ENCODE measurements around the gene B9D1. TPM values are rescaled to one million over a fixed set of nuclear protein-coding genes. Genes with fewer than 3 reads are reported as not detected.

The B9D1 gene
- total and polyA plus RNA-seq, 2 of the 13 experiments (the other 11 are each of a cell fraction or from before 2014, with no cell fraction given) = 27.7 to 31.1 TPM

DNA sequence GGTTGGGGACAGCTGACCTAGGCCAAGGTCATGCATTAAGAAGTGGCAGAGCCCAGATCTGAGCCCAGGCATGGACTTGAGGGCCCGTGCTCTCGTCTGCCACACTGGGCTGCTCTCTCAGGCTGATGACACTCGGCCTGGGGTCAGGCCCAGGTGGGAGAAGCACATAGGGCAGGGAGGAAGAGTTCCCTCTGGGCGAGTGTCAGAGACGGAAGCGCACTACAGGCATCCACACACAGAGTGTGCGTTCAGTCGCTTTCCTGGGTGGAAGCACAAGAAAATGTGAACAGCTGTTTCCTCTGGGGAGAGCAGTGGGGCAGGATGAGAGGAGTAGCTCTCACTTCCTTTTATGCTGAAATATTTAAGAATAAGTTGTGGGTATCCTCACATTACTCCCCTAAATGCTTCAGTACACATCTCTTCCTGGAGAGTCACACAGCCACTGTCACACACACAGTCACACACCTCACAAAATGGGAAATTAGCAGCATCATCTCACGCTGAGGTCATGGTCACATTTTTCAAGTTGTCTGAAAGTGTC lies 59.7 kb downstream of the B9D1 start:
- H2AFZ ChIP-seq (ENCODE audit: low read length) = no peak overlapping the region
- H3K9ac ChIP-seq (ENCODE audit: insufficient read depth, low read depth, low read length) = no peak overlapping the region
- H3K4me2 ChIP-seq (ENCODE audit: low read depth, low read length) = no peak overlapping the region
- no peaks in the 10 kb centered on the region for H3K27me3 ChIP-seq (ENCODE audit: control insufficient read depth in 1 of 2, insufficient read depth in 2 of 2, low read length in 2 of 2)
- ChIA-PET CTCF (ENCODE audit: low intra/inter-chr PET ratio, low total read pairs) (no interaction called here), POLR2A (interaction anchor here (0.6 kb wide), 1 partner anchor 25 kb away, joined by 3 read pairs; no protein-coding TSS in a partner anchor)
- FAIRE-seq = no peak
- no peak overlapping the region for H3K4me3 ChIP-seq (replicated peaks in 1 of 3; ENCODE audit: insufficient read depth in 1 of 3, low read depth in 2 of 3, low read length in 3 of 3)
- intact Hi-C loops (cut with micrococcal nuclease; ENCODE audit: unreplicated experiment) = no loop called here
- no peak overlapping the region for H3K27ac ChIP-seq (ENCODE audit: extremely low read length, insufficient read depth, low read length)
- 97% methylated on average over 3 of the region's 9 CpGs for WGBS (ENCODE audit: low lambda C conversion rate)
- in situ Hi-C loops (cut with HindIII; ENCODE audit: extremely low pct_ligation_motif_present, low pct_unique_long_range_greater_than_20kb) = no loop called here
- no peaks in the 10 kb centered on the region for H3K79me2 ChIP-seq (ENCODE audit: insufficient read depth, low read length)
- H3K9me3 ChIP-seq (ENCODE audit: low read length) = no peaks in the 10 kb centered on the region
- H3K36me3 ChIP-seq (replicated peaks in 1 of 2; ENCODE audit: control insufficient read depth in 1 of 2, insufficient read depth in 2 of 2, low read length in 2 of 2) = no peaks in the 10 kb centered on the region
- DNase-seq (ENCODE audit: low spot score) = no peak
- BruUV-seq (replicated peaks) = no TSS peak
- H4K20me1 ChIP-seq (ENCODE audit: insufficient read depth, low read length) = 0 out of 2 replicates have a peak, but pooled peaks cover 2% of the 10 kb centered on the region
- H3K4me1 ChIP-seq (ENCODE audit: insufficient read depth, low read length) = peaks cover 36% of the 10 kb centered on the region
- ATAC-seq = no peak
- TF ChIP-seq ZNF83 (CRISPR knock-in tag; IDR thresholded peaks at IDR 0.05; ENCODE audit: borderline replicate concordance) (no peak), ZNF235 (CRISPR knock-in tag; IDR thresholded peaks at IDR 0.05; ENCODE audit: borderline replicate concordance) (no peak), SMYD3 (CRISPR knock-in tag; IDR thresholded peaks at IDR 0.05) (no peak), RARG (CRISPR knock-in tag; IDR thresholded peaks at IDR 0.05; ENCODE audit: low read depth) (no peak), KDM1A (CRISPR knock-in tag; IDR thresholded peaks at IDR 0.05) (no peak), DR1 (CRISPR knock-in tag; IDR thresholded peaks at IDR 0.05) (no peak), TBX2 (CRISPR knock-in tag; IDR thresholded peaks at IDR 0.05; ENCODE audit: borderline replicate concordance) (no peak), ZFP41 (CRISPR knock-in tag; IDR thresholded peaks at IDR 0.05; ENCODE audit: borderline replicate concordance) (no peak)
- TF ChIP-seq, protein P1, sequence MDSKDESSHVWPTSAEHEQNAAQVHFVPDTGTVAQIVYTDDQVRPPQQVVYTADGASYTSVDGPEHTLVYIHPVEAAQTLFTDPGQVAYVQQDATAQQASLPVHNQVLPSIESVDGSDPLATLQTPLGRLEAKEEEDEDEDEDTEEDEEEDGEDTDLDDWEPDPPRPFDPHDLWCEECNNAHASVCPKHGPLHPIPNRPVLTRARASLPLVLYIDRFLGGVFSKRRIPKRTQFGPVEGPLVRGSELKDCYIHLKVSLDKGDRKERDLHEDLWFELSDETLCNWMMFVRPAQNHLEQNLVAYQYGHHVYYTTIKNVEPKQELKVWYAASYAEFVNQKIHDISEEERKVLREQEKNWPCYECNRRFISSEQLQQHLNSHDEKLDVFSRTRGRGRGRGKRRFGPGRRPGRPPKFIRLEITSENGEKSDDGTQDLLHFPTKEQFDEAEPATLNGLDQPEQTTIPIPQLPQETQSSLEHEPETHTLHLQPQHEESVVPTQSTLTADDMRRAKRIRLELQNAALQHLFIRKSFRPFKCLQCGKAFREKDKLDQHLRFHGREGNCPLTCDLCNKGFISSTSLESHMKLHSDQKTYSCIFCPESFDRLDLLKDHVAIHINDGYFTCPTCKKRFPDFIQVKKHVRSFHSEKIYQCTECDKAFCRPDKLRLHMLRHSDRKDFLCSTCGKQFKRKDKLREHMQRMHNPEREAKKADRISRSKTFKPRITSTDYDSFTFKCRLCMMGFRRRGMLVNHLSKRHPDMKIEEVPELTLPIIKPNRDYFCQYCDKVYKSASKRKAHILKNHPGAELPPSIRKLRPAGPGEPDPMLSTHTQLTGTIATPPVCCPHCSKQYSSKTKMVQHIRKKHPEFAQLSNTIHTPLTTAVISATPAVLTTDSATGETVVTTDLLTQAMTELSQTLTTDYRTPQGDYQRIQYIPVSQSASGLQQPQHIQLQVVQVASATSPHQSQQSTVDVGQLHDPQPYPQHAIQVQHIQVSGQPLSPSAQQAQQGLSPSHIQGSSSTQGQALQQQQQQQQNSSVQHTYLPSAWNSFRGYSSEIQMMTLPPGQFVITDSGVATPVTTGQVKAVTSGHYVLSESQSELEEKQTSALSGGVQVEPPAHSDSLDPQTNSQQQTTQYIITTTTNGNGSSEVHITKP (CRISPR knock-in tag; IDR thresholded peaks at IDR 0.05; ENCODE audit: low read depth) = no peak
- TF ChIP-seq, protein P2, sequence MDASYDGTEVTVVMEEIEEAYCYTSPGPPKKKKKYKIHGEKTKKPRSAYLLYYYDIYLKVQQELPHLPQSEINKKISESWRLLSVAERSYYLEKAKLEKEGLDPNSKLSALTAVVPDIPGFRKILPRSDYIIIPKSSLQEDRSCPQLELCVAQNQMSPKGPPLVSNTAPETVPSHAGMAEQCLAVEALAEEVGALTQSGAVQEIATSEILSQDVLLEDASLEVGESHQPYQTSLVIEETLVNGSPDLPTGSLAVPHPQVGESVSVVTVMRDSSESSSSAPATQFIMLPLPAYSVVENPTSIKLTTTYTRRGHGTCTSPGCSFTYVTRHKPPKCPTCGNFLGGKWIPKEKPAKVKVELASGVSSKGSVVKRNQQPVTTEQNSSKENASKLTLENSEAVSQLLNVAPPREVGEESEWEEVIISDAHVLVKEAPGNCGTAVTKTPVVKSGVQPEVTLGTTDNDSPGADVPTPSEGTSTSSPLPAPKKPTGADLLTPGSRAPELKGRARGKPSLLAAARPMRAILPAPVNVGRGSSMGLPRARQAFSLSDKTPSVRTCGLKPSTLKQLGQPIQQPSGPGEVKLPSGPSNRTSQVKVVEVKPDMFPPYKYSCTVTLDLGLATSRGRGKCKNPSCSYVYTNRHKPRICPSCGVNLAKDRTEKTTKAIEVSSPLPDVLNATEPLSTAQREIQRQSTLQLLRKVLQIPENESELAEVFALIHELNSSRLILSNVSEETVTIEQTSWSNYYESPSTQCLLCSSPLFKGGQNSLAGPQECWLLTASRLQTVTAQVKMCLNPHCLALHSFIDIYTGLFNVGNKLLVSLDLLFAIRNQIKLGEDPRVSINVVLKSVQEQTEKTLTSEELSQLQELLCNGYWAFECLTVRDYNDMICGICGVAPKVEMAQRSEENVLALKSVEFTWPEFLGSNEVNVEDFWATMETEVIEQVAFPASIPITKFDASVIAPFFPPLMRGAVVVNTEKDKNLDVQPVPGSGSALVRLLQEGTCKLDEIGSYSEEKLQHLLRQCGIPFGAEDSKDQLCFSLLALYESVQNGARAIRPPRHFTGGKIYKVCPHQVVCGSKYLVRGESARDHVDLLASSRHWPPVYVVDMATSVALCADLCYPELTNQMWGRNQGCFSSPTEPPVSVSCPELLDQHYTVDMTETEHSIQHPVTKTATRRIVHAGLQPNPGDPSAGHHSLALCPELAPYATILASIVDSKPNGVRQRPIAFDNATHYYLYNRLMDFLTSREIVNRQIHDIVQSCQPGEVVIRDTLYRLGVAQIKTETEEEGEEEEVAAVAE (CRISPR knock-in tag; IDR thresholded peaks at IDR 0.05; ENCODE audit: borderline replicate concordance) = no peak
- TF ChIP-seq, protein P3, sequence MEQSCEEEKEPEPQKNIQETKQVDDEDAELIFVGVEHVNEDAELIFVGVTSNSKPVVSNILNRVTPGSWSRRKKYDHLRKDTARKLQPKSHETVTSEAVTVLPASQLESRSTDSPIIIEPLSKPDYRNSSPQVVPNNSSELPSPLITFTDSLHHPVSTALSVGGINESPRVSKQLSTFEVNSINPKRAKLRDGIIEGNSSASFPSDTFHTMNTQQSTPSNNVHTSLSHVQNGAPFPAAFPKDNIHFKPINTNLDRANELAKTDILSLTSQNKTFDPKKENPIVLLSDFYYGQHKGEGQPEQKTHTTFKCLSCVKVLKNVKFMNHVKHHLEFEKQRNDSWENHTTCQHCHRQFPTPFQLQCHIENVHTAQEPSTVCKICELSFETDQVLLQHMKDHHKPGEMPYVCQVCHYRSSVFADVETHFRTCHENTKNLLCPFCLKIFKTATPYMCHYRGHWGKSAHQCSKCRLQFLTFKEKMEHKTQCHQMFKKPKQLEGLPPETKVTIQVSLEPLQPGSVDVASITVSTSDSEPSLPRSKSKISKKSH (CRISPR knock-in tag; IDR thresholded peaks at IDR 0.05; ENCODE audit: borderline replicate concordance) = no peak
- TF ChIP-seq, protein P4, sequence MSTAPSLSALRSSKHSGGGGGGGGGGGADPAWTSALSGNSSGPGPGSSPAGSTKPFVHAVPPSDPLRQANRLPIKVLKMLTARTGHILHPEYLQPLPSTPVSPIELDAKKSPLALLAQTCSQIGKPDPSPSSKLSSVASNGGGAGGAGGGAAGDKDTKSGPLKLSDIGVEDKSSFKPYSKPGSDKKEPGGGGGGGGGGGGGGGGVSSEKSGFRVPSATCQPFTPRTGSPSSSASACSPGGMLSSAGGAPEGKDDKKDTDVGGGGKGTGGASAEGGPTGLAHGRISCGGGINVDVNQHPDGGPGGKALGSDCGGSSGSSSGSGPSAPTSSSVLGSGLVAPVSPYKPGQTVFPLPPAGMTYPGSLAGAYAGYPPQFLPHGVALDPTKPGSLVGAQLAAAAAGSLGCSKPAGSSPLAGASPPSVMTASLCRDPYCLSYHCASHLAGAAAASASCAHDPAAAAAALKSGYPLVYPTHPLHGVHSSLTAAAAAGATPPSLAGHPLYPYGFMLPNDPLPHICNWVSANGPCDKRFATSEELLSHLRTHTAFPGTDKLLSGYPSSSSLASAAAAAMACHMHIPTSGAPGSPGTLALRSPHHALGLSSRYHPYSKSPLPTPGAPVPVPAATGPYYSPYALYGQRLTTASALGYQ (CRISPR knock-in tag; IDR thresholded peaks at IDR 0.05) = no peak
